GM12891 (cell line): ENCODE data around the gene TTC28.

ENCODE experiments used
- PAX5 ChIP-seq: IDR thresholded peaks from 2 replicates; pipeline ENCODE4 v1.6.1; 2011; ENCODE audit warnings: low read length, moderate library complexity, mild to moderate bottlenecking; ENCODE audit not compliant: insufficient read depth, severe bottlenecking
- POLR2A ChIP-seq: IDR thresholded peaks from 2 replicates; pipeline ENCODE4 v1.6.1; 2011; ENCODE audit warnings: low read depth, low read length, control low read depth
- POLR2AphosphoS5 ChIP-seq: IDR thresholded peaks from 2 replicates; pipeline ENCODE4 v1.6.1; 2011; ENCODE audit warnings: low read depth, low read length, control low read depth
- POU2F2 ChIP-seq: IDR thresholded peaks from 2 replicates; pipeline ENCODE4 v1.6.1; 2011; ENCODE audit warnings: low read depth, mild to moderate bottlenecking, control low read depth, low read length, moderate library complexity
- SPI1 ChIP-seq: IDR thresholded peaks from 2 replicates; pipeline ENCODE4 v1.6.1; 2011; ENCODE audit warnings: low read depth, low read length, control low read depth
- TAF1 ChIP-seq: IDR thresholded peaks from 2 replicates; pipeline ENCODE4 v1.6.1; 2011; ENCODE audit warnings: low read depth, low read length, control low read depth

GRCh38 chr22:28413612-28414399 is 265.8 kb downstream of the TTC28 start:
- no peak for TF ChIP-seq POLR2A
- TF ChIP-seq SPI1: no peak
- no peak for TF ChIP-seq POLR2AphosphoS5
- TF ChIP-seq TAF1: no peak
- no peak for TF ChIP-seq POU2F2
- no peak for TF ChIP-seq PAX5
